Osteocyte (in vitro differentiated cells): ENCODE measurements around the gene MYH9. TPM values are rescaled to one million over a fixed set of nuclear protein-coding genes. Genes with fewer than 3 reads are reported as not detected.

Experiments
- DNase-seq: peaks from one replicate; pipeline ENCODE4 v3.0.0; 2021; ENCODE audit warnings: mixed read lengths; ENCODE audit not compliant: unreplicated experiment; ENCODE audit errors: extremely low spot score
- H3K27ac Mint-ChIP-seq: one replicate; pipeline ENCODE4 v1.8.0; 2021; ENCODE audit warnings: mild to moderate bottlenecking, mixed read lengths; ENCODE audit not compliant: unreplicated experiment
- H3K27me3 Mint-ChIP-seq: one replicate; pipeline ENCODE4 v1.8.0; 2021; ENCODE audit warnings: mixed read lengths; ENCODE audit not compliant: unreplicated experiment
- H3K36me3 Mint-ChIP-seq: one replicate; pipeline ENCODE4 v1.8.0; 2021; ENCODE audit warnings: mixed read lengths; ENCODE audit not compliant: unreplicated experiment
- H3K4me1 Mint-ChIP-seq: one replicate; pipeline ENCODE4 v1.8.0; 2021; ENCODE audit warnings: mixed read lengths; ENCODE audit not compliant: unreplicated experiment
- H3K4me3 Mint-ChIP-seq: one replicate; pipeline ENCODE4 v1.8.0; 2021; ENCODE audit warnings: mild to moderate bottlenecking, moderate library complexity, mixed read lengths; ENCODE audit not compliant: unreplicated experiment
- H3K9me3 Mint-ChIP-seq: one replicate; pipeline ENCODE4 v1.8.0; 2021; ENCODE audit warnings: mixed read lengths; ENCODE audit not compliant: unreplicated experiment
- CTCF ChIP-seq: fragments of 200-600 bp; sonication (generic); IDR thresholded peaks from 2 replicates; pipeline ENCODE4 v1.5.0; 2021; ENCODE audit warnings: antibody characterized with exemption, mild to moderate bottlenecking, moderate library complexity
- total RNA-seq: library from RNA; stranded (reverse); gene quantifications from 2 replicates; pipeline ENCODE4 v1.2.1, GENCODE V29; 2021

Gene MYH9
- total RNA-seq, 1 donor from 2014 or later, result 938 TPM

DNA sequence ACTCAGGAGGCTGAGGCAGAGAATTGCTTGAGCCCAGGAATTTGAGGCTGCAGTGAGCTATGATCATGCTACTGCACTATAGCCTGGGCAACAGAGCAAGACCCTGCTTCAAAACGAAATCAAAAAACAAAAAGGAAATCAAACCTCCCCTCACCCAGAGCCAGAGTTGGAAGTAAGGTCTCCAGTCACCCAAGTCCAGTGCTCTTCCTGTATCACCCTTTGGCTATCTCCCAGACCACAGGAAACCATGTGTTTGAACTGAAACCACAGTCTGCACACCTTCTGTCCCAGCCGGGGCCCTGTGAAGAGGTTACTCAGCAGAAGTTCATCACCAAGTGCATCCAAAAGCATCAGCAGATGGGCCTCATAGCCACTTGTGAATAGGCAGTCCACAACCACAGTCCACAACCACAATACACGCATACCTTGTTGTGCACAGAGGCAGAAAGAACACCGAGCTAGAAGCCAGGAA is 4.6 kb downstream of the MYH9 start:
- H3K27ac Mint-ChIP-seq, result peak overlapping the region; percentile 80
- H3K27me3 Mint-ChIP-seq, result no peaks in the 10 kb centered on the region
- no peak for TF ChIP-seq CTCF
- H3K9me3 Mint-ChIP-seq, result no peaks in the 10 kb centered on the region
- H3K4me1 Mint-ChIP-seq, result peaks cover 66% of the 10 kb centered on the region
- H3K36me3 Mint-ChIP-seq, result peaks cover 24% of the 10 kb centered on the region
- DNase-seq, result no peak
- peak overlapping the region; percentile 57 for H3K4me3 Mint-ChIP-seq

GRCh38 chr22:36381513-36382128 is 6.1 kb downstream of the MYH9 start:
- no peak overlapping the region for H3K4me3 Mint-ChIP-seq
- H3K4me1 Mint-ChIP-seq, result peaks cover 79% of the 10 kb centered on the region
- no peak for TF ChIP-seq CTCF
- H3K9me3 Mint-ChIP-seq, result no peaks in the 10 kb centered on the region
- H3K27ac Mint-ChIP-seq, result peak overlapping the region; percentile 75
- DNase-seq, result no peak
- peaks cover 26% of the 10 kb centered on the region for H3K36me3 Mint-ChIP-seq
- H3K27me3 Mint-ChIP-seq, result no peaks in the 10 kb centered on the region

- DNase-seq, result no peak
- Mint-ChIP-seq H3K27ac (peak overlapping the region; percentile 88), H3K27me3 (no peaks in the 10 kb centered on the region), H3K4me3 (no peak overlapping the region), H3K4me1 (peaks cover 76% of the 10 kb centered on the region), H3K9me3 (no peaks in the 10 kb centered on the region), H3K36me3 (peaks cover 19% of the 10 kb centered on the region)
- no peak for TF ChIP-seq CTCF
Observed at GRCh38 chr22:36379593-36380361, 8.0 kb downstream of the MYH9 start.

DNA sequence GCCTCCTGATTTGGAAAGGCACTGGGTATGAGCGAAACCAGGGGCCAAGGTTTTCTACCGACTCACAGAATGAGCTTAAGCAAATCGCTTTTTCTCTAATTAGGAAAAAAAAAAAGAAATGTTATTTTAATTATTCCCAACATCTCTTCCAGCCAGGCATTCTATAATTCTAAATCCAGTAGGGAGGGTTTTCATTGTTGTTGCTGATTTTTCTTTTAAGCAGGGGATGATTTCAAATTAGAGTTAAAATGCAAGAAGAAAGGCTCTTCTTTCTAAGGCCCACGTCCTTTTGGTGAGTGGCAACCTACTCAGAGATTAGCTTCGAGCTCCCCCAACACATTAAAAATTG is 8.9 kb downstream of the MYH9 start:
- TF ChIP-seq CTCF, result no peak
- peak overlapping the region; percentile 88 for H3K27ac Mint-ChIP-seq
- H3K4me1 Mint-ChIP-seq, result peaks cover 76% of the 10 kb centered on the region
- H3K36me3 Mint-ChIP-seq, result peaks cover 19% of the 10 kb centered on the region
- H3K4me3 Mint-ChIP-seq, result peak overlapping the region; percentile 11
- no peak for DNase-seq
- no peaks in the 10 kb centered on the region for H3K9me3 Mint-ChIP-seq
- no peaks in the 10 kb centered on the region for H3K27me3 Mint-ChIP-seq

- H3K27ac Mint-ChIP-seq, result peak overlapping the region; percentile 88
- H3K9me3 Mint-ChIP-seq, result no peaks in the 10 kb centered on the region
- no peaks in the 10 kb centered on the region for H3K27me3 Mint-ChIP-seq
- no peak for DNase-seq
- peaks cover 76% of the 10 kb centered on the region for H3K4me1 Mint-ChIP-seq
- H3K4me3 Mint-ChIP-seq, result peak overlapping the region; percentile 11
- no peak for TF ChIP-seq CTCF
- peaks cover 21% of the 10 kb centered on the region for H3K36me3 Mint-ChIP-seq
Observed at GRCh38 chr22:36378080-36378868, 9.5 kb downstream of the MYH9 start.
